NCI-H146 treated with DMSO at 0.1 percent for 48 hours (cell line): ENCODE data around the gene ZNF791.
"Not testable (repeated sequence)": the region's sequence is repeated elsewhere in the genome, so short reads cannot be mapped to it uniquely, and the experiment has no call there.

ENCODE experiments used
- DNase-seq: peaks from one replicate; lab custom pipeline; 2025; ENCODE audit not compliant: unreplicated experiment; lab: John Stamatoyannopoulos, UW

Gene ZNF791

DNA sequence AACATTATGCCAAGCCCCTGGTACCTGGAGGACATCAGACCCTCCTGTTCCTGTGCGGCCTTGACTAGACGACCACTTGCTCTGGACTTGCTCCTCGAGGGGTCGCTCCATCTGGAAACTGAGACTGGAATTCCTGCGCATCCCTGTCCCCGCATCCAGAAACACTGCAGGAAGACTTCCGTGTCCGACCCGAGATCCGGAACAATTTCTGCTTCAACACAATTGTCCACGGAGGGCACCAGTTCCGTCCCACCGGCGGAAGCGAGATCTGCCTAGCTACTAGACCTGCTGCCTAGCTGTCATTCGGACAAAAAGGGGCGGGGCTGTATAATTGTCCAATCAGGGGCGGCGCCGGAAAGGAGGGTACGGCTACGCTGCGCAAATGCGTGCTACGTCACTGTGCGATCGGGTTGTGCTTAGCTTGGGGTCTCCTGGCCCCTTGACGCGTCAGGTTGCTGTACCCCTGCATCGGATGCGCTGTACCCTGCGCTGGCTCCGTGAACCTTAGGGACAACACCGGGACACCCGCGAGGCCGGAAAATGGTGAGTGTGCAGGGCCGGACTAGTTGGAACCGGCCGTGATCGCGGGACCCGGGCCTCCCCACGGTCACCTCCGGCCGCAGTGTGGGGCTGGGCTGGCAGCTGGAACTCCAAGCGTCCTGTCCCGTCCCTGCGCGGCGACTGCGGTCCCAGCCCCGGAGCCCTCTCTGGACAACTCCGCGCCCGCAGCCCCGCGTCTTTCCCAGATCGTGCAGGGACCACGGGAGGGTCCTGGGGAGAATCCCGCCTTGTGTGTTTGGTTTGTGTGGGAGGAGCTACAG lies at the start of gene ZNF791, which contains the start of gene ZNF490:
ZNF791 (plus strand) TSS at position 381 of the 821 bp plus-strand sequence; CDS start at position 541, 160 bp downstream.
ZNF490 (minus strand) TSS at position 274 of the 821 bp plus-strand sequence; CDS start at position 141, 133 bp downstream.
- DNase-seq, result peak; percentile 99

DNA sequence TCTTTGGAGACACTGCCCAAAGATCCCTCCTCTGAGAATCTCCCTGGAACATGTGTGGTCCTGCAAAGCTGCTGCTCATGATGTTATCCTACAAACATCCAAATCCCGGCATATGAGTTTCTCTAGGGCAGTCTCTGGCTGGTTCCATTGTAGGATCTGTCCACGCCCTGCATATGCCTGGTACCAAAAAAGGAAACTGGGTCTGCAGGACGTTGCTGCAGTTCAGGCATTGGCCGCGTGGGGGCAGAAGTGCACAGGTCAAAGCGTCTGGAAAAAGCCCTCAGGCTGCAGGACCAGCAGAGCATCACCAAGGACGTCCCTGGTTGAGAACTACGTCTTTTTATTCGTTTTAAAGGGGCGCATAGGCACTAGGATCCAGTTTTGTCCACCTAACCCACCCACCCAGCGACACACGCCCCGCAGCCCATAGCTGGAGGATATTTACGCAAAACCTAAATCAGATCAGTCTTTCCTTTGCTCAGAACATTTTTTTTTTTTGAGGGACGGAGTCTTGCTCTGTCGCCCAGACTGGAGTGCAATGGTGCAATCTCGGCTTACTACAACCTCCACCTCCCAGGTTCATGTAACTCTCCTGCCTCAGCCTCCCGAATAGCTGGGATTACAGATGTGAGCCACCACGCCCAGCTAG lies 46.6 kb upstream of the ZNF791 start:
- DNase-seq, result peak; percentile 94

DNA sequence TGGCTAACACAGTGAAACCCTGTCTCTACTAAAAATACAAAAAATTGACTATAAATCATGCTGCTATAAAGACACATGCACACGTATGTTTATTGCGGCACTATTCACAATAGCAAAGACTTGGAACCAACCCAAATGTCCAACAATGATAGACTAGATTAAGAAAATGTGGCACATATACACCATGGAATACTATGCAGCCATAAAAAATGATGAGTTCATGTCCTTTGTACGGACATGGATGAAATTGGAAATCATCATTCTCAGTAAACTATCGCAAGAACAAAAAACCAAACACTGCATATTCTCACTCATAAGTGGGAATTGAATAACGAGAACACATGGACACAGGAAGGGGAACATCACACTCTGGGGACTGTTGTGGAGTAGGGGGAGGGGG lies 44.3 kb upstream of the ZNF791 start:
- not testable (repeated sequence) for DNase-seq

DNA sequence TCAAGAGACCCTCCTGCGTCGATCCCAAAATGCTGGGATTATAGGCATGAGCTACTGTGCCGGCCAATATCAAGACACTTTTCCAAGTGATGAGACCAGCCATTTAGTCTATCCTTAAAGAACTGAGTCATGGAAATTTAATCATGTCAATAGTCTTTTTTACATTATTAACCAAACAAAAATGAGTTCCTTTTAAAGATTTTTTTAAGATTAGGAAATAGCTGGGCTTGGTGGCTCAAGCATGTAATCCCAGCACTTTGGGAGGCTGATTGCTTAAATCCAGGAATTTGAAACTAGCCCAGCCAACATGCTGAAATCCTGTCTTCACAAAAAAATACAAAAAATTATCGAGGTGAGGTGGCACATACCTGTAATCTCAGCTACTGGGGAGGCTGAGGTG lies 42.8 kb upstream of the ZNF791 start:
- DNase-seq, result no peak

DNA sequence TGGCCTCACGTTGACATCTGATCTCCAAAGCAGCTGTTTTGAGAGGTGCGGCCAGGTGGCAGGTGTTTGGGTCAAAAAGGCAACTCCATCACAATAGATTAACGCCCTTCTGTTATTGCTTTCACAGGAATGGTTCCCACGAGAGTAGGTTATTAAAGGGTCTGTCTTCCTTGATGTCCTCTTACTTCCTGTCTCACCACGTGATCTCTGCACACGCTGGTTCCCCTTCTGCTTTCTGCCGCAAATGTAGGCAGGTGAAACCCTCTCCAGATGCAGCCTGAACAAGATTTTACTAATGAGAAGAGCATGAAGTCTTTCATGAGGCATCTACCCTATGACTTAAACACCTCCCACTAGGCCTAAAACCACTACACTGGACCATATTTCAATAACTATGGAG lies 36.7 kb upstream of the ZNF791 start:
- DNase-seq, result peak; percentile 97

DNA sequence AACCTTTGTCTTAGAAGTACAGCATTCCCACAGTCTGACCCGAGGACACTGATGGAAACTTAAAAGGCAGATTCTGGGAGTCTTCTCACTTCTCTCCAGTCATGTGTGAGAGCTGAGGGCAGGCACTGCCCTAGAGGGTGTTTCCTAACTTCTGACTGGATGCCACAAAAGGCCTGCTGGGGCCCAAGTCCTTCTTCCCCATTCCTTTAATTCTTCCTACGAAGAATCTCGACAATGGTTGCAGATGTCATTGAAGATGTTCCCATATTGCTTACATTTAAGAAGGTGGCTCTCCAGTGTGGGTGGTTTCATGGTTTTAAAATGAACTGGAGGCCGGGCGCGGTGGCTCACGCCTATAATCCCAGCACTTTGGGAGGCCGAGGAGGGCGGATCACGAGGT lies 32.1 kb upstream of the ZNF791 start:
- DNase-seq, result no peak

DNA sequence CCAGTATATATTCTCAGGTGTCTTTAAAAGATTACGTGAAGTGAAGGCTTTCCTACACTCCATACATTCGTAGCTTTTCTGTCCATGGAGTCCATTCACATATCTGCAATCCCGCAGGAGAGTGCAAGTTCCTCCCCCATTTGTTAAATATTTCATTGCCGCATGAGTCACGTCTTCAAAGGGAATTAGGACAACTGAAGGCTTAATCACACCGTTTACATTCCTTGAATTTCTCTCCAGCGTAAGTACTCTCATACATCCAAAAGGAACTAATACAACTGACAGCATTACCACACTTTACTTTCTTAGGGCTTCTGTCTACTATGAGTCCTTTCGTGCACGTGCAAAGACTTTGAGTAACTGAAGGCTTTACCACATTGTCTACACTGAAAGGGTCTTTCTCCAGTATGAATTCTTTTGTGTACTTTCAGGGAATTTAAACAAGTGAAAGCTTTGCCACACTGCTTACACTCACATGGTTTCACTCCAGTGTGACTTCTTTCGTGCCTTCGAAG lies 30.5 kb upstream of the ZNF791 start:
- no peak for DNase-seq

DNA sequence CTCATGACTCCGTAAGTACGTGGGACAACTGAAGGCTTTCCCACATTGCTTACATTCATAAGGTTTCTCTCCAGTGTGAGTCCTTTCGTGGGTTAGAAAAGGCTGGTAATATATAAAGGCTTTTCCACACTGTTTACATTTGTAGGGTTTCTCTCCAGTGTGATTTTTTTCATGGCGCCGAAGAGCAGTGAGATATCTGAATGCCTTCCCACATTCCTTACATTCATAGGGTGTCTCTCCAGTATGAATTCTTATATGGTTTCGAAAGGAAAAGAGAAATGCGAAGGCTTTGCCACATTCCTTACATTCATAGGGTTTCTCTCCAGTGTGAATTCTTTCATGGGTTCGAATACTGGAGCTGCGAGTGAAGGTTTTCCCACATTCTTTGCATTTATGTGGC lies 29.6 kb upstream of the ZNF791 start:
- no peak for DNase-seq

DNA sequence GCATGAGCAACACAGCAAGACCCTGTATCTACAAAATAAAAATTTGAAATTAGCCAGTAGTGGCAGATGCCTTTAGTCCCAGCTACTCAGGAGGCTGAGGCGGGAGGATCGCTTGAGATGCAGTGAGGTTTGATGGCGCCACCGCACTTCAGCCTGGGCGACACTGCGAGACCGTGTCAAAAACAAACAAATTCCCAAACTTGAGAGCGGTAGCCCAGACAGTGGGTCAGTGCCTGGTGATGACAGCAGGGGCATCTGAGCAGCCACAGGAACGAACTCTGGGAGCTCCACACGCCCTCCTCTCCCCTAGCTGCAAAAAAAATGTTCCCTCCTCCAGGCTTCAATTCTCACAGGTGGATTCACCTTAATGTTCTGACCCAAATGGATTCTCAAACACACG lies 14.2 kb upstream of the ZNF791 start:
- DNase-seq, result no peak

DNA sequence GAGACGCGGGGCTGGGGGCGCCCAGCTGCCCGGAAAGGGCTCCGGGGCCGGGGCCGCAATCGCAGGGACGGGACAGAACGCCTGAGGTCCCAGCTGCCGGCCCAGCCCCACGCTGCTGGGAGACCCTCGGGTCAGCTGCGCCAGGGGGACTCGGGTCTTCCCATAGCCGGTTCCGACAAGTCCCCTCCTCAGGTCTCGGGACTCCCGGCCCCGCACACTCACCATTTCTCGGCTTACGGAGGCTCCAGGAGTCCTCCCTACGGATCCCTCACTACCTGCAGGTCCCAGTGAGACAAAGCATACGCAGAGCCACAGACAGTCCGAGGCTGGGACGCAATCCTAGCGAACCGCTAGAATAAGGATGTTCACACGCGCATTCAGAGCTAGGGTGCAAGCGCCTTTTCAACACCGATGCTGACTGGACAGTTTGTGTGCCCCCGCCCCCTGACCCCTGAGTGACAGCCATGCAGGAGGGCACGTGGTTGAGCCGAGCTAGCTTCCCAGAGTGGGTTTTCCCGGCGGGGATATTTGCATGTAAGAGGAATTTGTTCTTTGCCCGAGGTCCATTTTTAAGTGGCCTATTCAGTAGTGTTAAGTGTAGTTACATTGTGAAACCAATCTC lies 13.7 kb upstream of the ZNF791 start:
- no peak for DNase-seq

DNA sequence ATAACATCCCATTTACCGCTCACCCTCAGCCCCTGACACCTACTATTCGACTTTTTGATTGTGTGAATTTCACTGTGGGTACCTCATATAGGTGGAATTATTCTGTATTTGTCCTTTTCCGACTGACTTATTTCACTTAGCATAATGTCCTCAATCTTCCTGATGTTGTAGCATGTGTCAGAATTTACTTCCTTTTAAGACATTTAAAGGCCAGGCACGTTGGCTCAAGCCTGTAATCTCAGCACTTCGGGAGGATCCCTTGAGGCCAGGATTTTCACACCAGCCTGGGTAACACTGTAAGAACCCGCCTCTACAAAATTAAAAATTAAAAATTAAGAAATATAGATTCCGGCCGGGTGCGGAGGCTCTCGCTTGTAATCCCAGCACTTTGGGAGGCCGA lies 13.1 kb upstream of the ZNF791 start:
- DNase-seq, result no peak

DNA sequence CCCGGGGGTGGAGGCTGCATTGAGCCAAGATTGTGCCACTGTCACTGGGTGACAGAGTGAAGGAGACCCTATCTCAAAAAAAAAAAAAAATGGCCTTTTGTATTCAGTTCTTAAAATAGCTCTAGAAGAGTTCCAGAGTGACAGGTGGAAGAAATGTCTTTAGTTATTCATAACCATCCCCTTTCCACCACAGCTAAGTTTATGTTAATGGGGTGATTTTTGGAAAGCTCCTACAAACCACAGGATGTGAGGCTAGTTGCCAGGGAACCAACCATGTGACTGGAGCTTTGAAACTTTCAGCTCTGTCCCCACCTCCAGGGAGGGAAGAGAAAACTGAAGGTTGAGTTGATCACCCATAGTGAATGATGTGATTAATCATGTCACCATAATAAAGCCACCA lies 7.0 kb upstream of the ZNF791 start:
- DNase-seq, result no peak

DNA sequence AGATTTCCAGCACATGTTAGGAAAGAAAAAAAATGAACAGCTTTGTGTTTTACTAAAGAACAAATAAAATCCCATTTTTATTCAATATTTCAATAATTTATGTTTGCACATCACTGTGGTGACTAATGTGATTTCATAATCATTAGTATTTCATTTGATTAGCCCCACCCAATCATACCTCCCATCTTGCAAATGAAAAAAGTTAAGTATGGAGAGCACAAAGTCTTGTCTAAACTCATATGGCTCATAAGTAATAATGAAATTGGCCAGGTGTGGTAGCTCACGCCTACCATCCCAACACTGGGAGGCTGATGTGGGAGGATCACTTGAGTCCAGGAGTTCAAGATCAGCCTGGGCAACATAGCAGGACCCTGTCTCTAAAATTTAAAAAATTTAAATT lies 3.9 kb upstream of the ZNF791 start:
- DNase-seq, result no peak

DNA sequence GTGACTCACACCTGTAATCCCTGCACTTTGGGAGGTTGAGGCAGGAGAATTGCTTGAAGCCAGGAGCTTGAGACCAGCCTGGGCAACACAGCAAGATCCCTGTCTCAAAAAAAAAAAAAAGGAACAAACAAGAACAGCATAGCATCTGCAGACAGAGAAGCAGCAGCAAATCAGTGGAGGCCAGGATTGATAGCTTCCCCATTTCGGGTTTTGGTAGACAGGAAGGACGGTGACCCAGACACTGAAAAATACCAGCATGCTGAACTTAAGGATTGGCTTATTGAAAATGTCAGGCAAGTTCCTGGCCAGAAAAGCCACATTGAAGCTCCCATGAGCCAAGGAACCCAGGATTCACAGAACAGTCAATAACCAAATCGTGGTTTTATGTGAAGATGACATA lies 3.1 kb upstream of the ZNF791 start:
- DNase-seq, result no peak

DNA sequence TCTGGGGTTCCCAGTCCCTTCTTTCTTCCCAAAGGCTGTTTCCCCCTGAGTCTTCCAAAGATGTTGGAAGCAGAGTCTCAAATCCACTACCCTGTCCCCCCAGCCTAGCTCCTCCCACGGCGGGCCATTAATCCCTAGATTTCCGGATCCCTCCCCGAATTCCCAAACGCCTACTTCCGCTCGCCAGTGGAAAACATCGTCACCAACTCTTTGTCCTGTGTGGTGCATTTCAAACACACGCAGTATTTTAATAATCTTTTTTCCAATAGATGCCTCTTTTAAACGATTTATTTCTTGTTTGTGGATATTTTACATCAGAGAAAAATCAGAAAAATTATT lies 610 bp downstream of the ZNF791 start:
- DNase-seq, result peak; percentile 55

DNA sequence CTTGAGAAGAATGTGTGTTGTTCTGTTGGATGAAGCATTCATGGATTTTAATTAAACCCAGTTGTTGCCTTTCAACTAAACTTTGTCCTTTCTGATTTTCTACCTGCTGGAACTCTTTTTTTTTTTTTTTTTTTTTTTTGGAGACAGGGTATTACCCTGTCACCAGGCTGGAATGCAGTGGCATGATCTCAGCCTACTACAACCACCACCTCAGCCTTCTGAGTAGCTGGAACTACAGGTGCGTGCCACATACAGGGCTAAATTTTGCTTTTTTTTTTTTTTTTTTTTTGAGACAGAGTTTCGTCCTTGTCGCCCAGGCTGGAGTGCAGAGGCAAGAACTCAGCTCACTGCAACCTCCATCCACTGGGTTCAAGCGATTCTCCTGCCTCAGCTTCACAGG lies 6.9 kb downstream of the ZNF791 start:
- DNase-seq, result no peak

DNA sequence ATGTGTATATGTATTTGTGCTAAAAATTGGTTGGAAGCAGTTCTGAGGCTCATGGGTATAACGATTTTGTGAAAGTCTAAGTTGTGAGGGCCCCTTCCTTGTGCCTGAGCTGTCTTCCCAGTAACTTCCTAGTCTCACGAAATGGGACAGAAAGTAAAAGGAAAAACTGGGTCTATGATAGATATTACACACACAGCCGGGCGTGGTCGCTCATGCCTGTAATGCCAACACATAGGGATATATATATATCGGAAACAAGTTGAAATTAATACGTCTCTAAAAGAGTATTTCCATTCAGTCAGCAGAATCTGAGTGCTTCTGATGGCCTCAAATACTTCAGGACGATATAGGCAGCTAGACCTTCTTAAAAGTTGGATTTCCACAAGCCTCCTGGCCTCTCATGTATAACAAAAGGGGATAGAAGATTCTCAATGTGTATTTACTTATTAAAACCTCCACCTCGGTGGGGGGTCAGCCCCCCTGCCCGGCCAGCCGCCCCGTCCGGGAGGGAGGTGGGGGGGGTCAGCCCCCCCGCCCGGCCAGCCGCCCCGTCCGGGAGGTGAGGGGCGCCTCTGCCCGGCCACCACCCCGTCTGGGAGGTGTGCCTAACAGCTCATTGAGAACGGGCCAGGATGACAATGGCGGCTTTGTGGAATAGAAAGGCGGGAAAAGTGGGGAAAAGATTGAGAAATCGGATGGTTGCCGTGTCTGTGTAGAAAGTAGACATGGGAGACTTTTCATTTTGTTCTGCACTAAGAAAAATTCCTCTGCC lies 10.7 kb downstream of the ZNF791 start:
- not testable (repeated sequence) for DNase-seq

DNA sequence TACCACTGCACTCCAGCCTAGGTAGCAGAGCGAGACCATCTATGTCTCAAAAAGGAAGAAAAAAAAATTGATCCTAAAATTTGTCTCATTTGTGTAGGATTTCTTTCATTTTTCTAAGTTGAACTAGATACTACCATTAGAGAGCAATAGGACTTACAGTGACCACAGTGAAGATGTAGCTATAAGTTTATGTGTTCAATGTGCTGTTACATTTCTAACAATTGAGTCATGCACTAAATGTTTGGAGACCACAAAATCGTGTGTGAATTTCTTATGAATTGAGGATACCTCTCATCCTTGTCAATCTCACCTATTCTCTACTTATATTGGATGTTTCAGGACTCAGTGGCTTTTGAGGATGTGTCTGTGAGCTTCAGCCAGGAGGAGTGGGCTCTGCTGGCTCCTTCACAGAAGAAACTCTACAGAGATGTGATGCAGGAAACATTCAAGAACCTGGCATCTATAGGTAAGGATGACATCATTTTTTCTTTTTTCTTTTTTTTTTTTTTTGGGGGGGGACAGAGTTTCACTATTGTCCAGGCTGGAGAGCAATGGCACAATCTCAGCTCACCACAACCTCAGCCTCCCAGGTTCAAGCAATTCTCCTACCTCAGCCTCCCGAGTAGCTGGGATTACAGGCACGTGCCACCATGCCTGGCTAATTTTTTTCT lies 12.8 kb downstream of the ZNF791 start:
- DNase-seq, result no peak

DNA sequence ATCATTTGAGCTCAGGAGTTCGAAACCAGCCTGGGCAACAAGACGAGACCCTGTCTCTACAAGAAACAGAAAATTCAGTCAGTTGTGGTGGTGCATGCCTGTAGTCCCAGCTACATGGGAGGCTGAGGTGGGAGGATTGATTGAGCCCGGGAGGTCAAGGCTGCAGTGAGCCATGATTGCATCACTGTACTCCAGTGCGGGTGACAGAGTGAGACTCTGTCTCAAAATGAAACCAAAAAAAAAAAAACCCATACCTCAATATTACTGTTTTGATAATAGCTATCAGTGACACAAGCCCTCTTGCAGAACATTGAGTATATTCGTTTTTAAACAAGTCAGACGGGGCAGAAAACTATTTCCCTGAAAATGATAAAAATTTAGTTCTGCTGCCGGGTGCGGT lies 16.2 kb downstream of the ZNF791 start:
- no peak for DNase-seq
